Measurements from ENCODE around the gene GAB3.

GAB3 gene

GRCh38 chrX:154750301-154751202 is at the start of gene GAB3:
Gene GAB3 (minus strand): TSS chrX:154751077. CDS start chrX:154751025, 52 bp downstream.
- peaks cover 0 to 2% of the 10 kb centered on the region in 2 donors for H3K27me3 ChIP-seq (ENCODE audit: control insufficient read depth in 1 of 2, insufficient read depth in 2 of 2, low read length in 2 of 2)
- H3K9me3 ChIP-seq (ENCODE audit: control insufficient read depth in 2 of 2, low read length in 2 of 2) = peaks cover 0 to 2% of the 10 kb centered on the region in 2 donors
- no peaks in the 10 kb centered on the region for H3K36me3 ChIP-seq (ENCODE audit: control insufficient read depth in 2 of 2, insufficient read depth in 2 of 2, low read length in 2 of 2)
- peak within 1 kb of the TSS; percentile 74 to 80 for H3K4me3 ChIP-seq (ENCODE audit: low read length in 2 of 2)
- H3K27ac ChIP-seq (ENCODE audit: low read length) = no peak within 1 kb of the TSS
- peaks cover 9% of the 10 kb centered on the region for H3K4me1 ChIP-seq (ENCODE audit: control insufficient read depth, insufficient read depth, low read length)
- peak within 1 kb of the TSS; percentile 0 to 64 for H3K9ac ChIP-seq (ENCODE audit: low read length in 2 of 2)

DNA sequence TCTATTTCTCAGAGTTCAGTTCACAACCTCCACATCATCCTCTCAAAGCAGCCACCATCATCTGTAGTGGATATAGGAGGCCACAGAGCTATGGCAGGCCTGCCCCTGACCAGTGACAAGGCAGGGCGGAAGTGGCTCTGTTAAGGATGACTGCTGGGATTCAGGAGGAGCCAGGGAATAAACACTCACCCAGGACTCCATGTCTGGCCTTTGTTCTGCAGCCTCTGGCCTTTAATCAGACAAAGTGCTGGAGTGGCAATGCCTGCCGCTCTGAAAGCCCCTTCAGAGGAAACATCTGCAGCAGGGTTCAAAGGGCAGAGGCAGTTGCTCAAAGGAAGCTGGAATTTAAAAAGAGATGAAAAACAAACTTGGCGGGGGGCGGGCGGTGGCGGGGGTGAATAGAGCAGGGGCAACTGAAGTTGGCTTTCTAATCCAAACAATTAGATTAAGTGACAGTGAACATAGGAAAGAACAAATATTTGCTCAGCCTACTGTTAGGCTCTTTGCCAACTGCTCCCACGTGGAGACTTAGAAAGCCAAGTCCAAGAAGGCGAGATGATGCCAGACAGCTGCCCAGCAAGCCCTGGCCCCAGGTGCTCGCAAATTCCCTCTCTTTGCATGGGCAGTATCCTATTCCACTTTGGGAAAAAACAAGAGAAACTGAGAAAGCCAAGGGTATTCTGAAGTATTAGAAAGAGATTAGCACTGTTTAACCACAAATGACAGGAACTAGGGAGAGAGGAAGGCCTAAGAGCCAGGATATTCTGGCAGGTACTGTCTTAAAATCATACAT is 48.9 kb upstream of the GAB3 start:
- Histone ChIP-seq H3K4me3 (ENCODE audit: low read length in 2 of 2) (peak overlapping the region in 1 of 2 donors; percentile 35), H3K36me3 (ENCODE audit: control insufficient read depth in 2 of 2, insufficient read depth in 2 of 2, low read length in 2 of 2) (no peaks in the 10 kb centered on the region), H3K27ac (ENCODE audit: low read length) (peak overlapping the region; percentile 55), H3K4me1 (ENCODE audit: control insufficient read depth, insufficient read depth, low read length) (peaks cover 16% of the 10 kb centered on the region), H3K27me3 (ENCODE audit: control insufficient read depth in 1 of 2, insufficient read depth in 2 of 2, low read length in 2 of 2) (no peaks in the 10 kb centered on the region), H3K9ac (ENCODE audit: low read length in 2 of 2) (peak overlapping the region in 1 of 2 donors; percentile 28), H3K9me3 (ENCODE audit: control insufficient read depth in 2 of 2, low read length in 2 of 2) (no peaks in the 10 kb centered on the region)

- Histone ChIP-seq H3K36me3 (ENCODE audit: control insufficient read depth in 2 of 2, insufficient read depth in 2 of 2, low read length in 2 of 2) (peaks cover 0 to under 1% of the 10 kb centered on the region in 2 donors), H3K27me3 (ENCODE audit: control insufficient read depth in 1 of 2, insufficient read depth in 2 of 2, low read length in 2 of 2) (no peaks in the 10 kb centered on the region), H3K27ac (ENCODE audit: low read length) (no peak overlapping the region), H3K4me1 (ENCODE audit: control insufficient read depth, insufficient read depth, low read length) (peaks cover 11% of the 10 kb centered on the region), H3K9me3 (ENCODE audit: control insufficient read depth in 2 of 2, low read length in 2 of 2) (no peaks in the 10 kb centered on the region), H3K9ac (ENCODE audit: low read length in 2 of 2) (no peak overlapping the region), H3K4me3 (ENCODE audit: low read length in 2 of 2) (no peak overlapping the region)
Measured at GRCh38 chrX:154797006-154797405, 46.1 kb upstream of the GAB3 start.

- Histone ChIP-seq H3K27me3 (ENCODE audit: control insufficient read depth in 1 of 2, insufficient read depth in 2 of 2, low read length in 2 of 2) (no peaks in the 10 kb centered on the region), H3K4me1 (ENCODE audit: control insufficient read depth, insufficient read depth, low read length) (peaks cover 7% of the 10 kb centered on the region), H3K4me3 (ENCODE audit: low read length in 2 of 2) (no peak overlapping the region), H3K9ac (ENCODE audit: low read length in 2 of 2) (no peak overlapping the region), H3K36me3 (ENCODE audit: control insufficient read depth in 2 of 2, insufficient read depth in 2 of 2, low read length in 2 of 2) (peaks cover 0 to 3% of the 10 kb centered on the region in 2 donors), H3K9me3 (ENCODE audit: control insufficient read depth in 2 of 2, low read length in 2 of 2) (no peaks in the 10 kb centered on the region), H3K27ac (ENCODE audit: low read length) (no peak overlapping the region)
Measured at GRCh38 chrX:154795016-154795415, 44.1 kb upstream of the GAB3 start.

- Histone ChIP-seq H3K36me3 (ENCODE audit: control insufficient read depth in 2 of 2, insufficient read depth in 2 of 2, low read length in 2 of 2) (peaks cover 0 to 3% of the 10 kb centered on the region in 2 donors), H3K4me1 (ENCODE audit: control insufficient read depth, insufficient read depth, low read length) (no peaks in the 10 kb centered on the region), H3K9me3 (ENCODE audit: control insufficient read depth in 2 of 2, low read length in 2 of 2) (no peaks in the 10 kb centered on the region), H3K9ac (ENCODE audit: low read length in 2 of 2) (no peak overlapping the region), H3K27ac (ENCODE audit: low read length) (no peak overlapping the region), H3K4me3 (ENCODE audit: low read length in 2 of 2) (no peak overlapping the region), H3K27me3 (ENCODE audit: control insufficient read depth in 1 of 2, insufficient read depth in 2 of 2, low read length in 2 of 2) (no peaks in the 10 kb centered on the region)
Measured at GRCh38 chrX:154793084-154793795, 42.4 kb upstream of the GAB3 start.

DNA sequence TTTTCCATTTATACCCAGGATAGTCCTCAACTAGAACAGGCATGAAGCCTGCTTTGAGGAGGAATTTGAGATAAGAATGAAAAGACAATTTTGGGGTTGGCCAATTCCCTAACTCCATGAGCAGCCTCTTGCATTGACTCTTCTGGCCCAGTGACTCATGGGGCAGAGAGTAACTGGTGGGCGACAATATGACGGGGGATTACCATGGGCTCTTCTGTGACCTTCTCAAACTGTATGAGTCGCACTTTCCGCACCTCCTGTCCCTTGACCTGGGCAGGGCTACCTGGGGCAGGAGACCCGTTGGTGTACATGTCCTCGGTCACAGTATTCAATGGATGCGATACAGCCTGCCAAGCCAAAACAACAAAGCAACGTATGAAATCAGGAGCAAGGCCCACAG is 41.1 kb upstream of the GAB3 start:
- no peak overlapping the region for H3K27ac ChIP-seq (ENCODE audit: low read length)
- H3K27me3 ChIP-seq (ENCODE audit: control insufficient read depth in 1 of 2, insufficient read depth in 2 of 2, low read length in 2 of 2) = no peaks in the 10 kb centered on the region
- no peak overlapping the region for H3K9ac ChIP-seq (ENCODE audit: low read length in 2 of 2)
- H3K36me3 ChIP-seq (ENCODE audit: control insufficient read depth in 2 of 2, insufficient read depth in 2 of 2, low read length in 2 of 2) = peaks cover 0 to 3% of the 10 kb centered on the region in 2 donors
- no peak overlapping the region for H3K4me3 ChIP-seq (ENCODE audit: low read length in 2 of 2)
- no peaks in the 10 kb centered on the region for H3K9me3 ChIP-seq (ENCODE audit: control insufficient read depth in 2 of 2, low read length in 2 of 2)
- H3K4me1 ChIP-seq (ENCODE audit: control insufficient read depth, insufficient read depth, low read length) = no peaks in the 10 kb centered on the region

DNA sequence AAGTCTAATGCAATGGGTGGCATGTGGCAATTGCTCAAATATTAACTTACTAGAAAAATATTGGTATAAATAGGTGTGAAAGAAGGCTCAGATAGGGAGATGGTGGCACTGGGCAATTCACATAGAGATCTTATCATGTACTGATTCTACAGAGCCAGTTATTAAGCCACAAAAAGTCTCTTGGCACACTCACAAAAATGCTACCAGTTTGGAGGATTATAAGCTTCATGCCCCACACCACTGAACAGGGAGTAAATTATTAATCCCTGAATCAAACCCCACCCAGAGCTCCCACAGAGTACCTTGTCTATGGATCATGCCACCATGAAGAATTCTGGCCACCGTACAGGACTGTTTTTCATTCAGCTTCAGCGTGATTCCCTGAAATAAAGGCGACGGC is 40.6 kb upstream of the GAB3 start:
- no peaks in the 10 kb centered on the region for H3K9me3 ChIP-seq (ENCODE audit: control insufficient read depth in 2 of 2, low read length in 2 of 2)
- H3K27ac ChIP-seq (ENCODE audit: low read length) = no peak overlapping the region
- no peak overlapping the region for H3K4me3 ChIP-seq (ENCODE audit: low read length in 2 of 2)
- H3K4me1 ChIP-seq (ENCODE audit: control insufficient read depth, insufficient read depth, low read length) = no peaks in the 10 kb centered on the region
- peaks cover 0 to 3% of the 10 kb centered on the region in 2 donors for H3K36me3 ChIP-seq (ENCODE audit: control insufficient read depth in 2 of 2, insufficient read depth in 2 of 2, low read length in 2 of 2)
- H3K9ac ChIP-seq (ENCODE audit: low read length in 2 of 2) = no peak overlapping the region
- no peaks in the 10 kb centered on the region for H3K27me3 ChIP-seq (ENCODE audit: control insufficient read depth in 1 of 2, insufficient read depth in 2 of 2, low read length in 2 of 2)

DNA sequence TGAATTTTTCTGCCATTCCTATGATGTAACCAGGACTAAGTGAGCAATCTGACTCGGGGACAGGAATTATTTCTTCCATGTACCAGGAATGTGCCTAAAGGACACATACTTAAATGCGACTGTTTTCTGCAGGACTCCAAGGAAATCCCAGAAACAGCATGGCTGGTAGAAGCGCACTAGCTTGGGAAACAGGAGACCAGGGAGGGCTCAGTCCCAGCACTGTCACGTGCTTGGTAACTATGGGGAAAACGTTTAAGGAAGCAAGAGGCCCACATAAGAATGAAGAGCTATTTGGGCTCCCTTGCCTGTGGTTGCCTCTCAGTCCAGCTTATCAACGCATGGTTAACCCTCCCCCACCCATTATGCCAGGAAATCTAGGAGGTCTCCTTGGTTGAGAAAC is 34.8 kb upstream of the GAB3 start:
- Histone ChIP-seq H3K4me1 (ENCODE audit: control insufficient read depth, insufficient read depth, low read length) (no peaks in the 10 kb centered on the region), H3K27me3 (ENCODE audit: control insufficient read depth in 1 of 2, insufficient read depth in 2 of 2, low read length in 2 of 2) (no peaks in the 10 kb centered on the region)

DNA sequence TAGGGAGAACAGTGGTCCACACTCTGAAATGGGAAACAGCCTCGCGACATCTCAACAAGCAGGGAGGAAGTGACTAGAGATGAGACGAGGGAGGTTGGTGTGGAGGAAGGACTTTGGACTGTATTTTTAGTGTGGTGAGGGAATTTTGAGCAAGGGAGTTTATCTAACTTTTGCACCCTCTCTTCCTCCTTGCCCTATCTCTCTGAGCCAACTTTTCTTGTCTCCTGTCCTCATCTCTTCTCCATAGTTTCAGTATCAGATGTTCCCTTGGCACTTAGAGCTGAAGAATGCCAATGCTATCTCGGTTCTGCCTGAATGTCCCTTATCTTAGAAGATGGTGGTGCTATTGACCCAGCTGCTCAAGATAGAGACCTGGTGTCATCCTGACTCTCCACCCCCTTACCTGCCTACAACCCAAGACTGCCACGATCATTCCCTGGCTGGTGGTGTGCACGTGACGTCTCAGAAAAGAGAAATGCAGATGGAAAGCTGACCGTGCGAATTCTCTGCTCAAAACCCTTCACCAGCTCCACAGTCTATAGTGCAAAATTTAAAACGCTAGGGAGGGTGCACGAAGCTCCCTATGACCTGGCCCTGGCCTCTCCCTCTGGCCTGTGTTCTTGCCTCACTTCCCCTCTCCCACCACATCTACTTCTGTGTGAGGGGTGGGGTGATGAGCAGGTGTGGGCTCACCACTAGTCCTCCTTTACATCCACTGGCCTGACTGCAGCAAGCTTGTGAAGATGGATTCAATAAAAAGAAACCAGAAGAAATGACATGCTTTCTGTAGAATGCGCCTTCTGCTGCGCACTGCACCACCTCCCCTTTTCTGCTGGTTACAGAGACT is 33.5 kb upstream of the GAB3 start:
- Histone ChIP-seq H3K27ac (ENCODE audit: low read length) (no peak overlapping the region), H3K36me3 (ENCODE audit: control insufficient read depth in 2 of 2, insufficient read depth in 2 of 2, low read length in 2 of 2) (peaks cover 3 to 4% of the 10 kb centered on the region in 2 donors), H3K9ac (ENCODE audit: low read length in 2 of 2) (no peak overlapping the region), H3K4me3 (ENCODE audit: low read length in 2 of 2) (no peak overlapping the region), H3K4me1 (ENCODE audit: control insufficient read depth, insufficient read depth, low read length) (no peaks in the 10 kb centered on the region), H3K9me3 (ENCODE audit: control insufficient read depth in 2 of 2, low read length in 2 of 2) (no peaks in the 10 kb centered on the region), H3K27me3 (ENCODE audit: control insufficient read depth in 1 of 2, insufficient read depth in 2 of 2, low read length in 2 of 2) (no peaks in the 10 kb centered on the region)

More for the DNA sequence above, 34.8 kb upstream of the GAB3 start:
- H3K4me3 ChIP-seq (ENCODE audit: low read length in 2 of 2) = no peak overlapping the region
- no peak overlapping the region for H3K9ac ChIP-seq (ENCODE audit: low read length in 2 of 2)
- H3K36me3 ChIP-seq (ENCODE audit: control insufficient read depth in 2 of 2, insufficient read depth in 2 of 2, low read length in 2 of 2) = peaks cover 2 to 3% of the 10 kb centered on the region in 2 donors
- no peaks in the 10 kb centered on the region for H3K9me3 ChIP-seq (ENCODE audit: control insufficient read depth in 2 of 2, low read length in 2 of 2)
- H3K27ac ChIP-seq (ENCODE audit: low read length) = no peak overlapping the region

DNA sequence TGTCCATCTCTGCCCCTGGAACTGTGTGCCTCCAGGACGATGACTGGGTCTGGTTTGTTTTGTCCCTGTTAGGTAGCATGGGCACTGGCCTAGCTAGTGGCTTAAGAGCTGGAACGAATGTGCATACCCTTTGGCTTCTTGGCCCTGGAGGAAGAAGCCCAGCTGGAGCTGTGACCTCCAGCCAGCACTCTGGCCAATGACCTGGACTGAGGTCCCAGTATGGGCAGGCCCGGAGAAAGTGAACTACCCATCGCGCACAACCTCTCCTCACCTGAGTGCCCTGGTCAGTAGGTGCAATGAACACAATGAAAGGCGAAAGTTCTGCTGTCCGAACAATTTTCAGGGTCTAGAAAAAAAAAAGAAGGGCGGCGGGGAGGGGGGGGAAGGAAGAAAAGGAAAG is 30.1 kb upstream of the GAB3 start:
- Histone ChIP-seq H3K27ac (ENCODE audit: low read length) (no peak overlapping the region), H3K36me3 (ENCODE audit: control insufficient read depth in 2 of 2, insufficient read depth in 2 of 2, low read length in 2 of 2) (peaks cover 9 to 17% of the 10 kb centered on the region in 2 donors), H3K9ac (ENCODE audit: low read length in 2 of 2) (no peak overlapping the region), H3K4me1 (ENCODE audit: control insufficient read depth, insufficient read depth, low read length) (no peaks in the 10 kb centered on the region), H3K4me3 (ENCODE audit: low read length in 2 of 2) (no peak overlapping the region), H3K9me3 (ENCODE audit: control insufficient read depth in 2 of 2, low read length in 2 of 2) (no peaks in the 10 kb centered on the region), H3K27me3 (ENCODE audit: control insufficient read depth in 1 of 2, insufficient read depth in 2 of 2, low read length in 2 of 2) (no peaks in the 10 kb centered on the region)
